K562 (cell line): ENCODE measurements around the gene FAM32A. TPM values are rescaled to one million over a fixed set of nuclear protein-coding genes. Genes with fewer than 3 reads are reported as not detected.
A peak's percentile ranks its signal among the peaks of the same experiment; 100 is the strongest.

Source experiments
- ARNT ChIP-seq, 2 experiments: fragments of 450-650 bp; IDR thresholded peaks; 2 replicates each; pipeline ENCODE4 v1.6.1; 2016; ENCODE audit warnings: mild to moderate bottlenecking in 1 of 2
- ATF1 ChIP-seq, 2 experiments: fragments of 450-650 bp in 1 of 2; IDR thresholded peaks; 2 replicates each; pipeline ENCODE4 v1.6.1; 2016; ENCODE audit warnings: missing compliant biosample characterization in 1 of 2, missing genetic modification characterization in 1 of 2
- BDP1 ChIP-seq: IDR thresholded peaks from 3 replicates; pipeline ENCODE4 v1.6.1; 2011; ENCODE audit not compliant: insufficient read length, insufficient read depth
- CREB3 ChIP-seq: fragments of 450-650 bp; conservative IDR thresholded peaks from 2 replicates; pipeline ENCODE4 v1.6.1; 2016; ENCODE audit warnings: missing genetic modification characterization, low read depth, mild to moderate bottlenecking, missing compliant biosample characterization, moderate library complexity
- ELF4 ChIP-seq: fragments of 450-650 bp; formaldehyde crosslinking; IDR thresholded peaks from 2 replicates; pipeline ENCODE4 v1.4.0; 2022; ENCODE audit warnings: missing genetic modification characterization
- HNRNPUL1 ChIP-seq: fragments of 200-400 bp; formaldehyde crosslinking; IDR thresholded peaks from 2 replicates; pipeline ENCODE4 v1.6.1; 2017; ENCODE audit warnings: low read length
- PHTF2 ChIP-seq: fragments of 250-450 bp; sonication (Bioruptor Pico); IDR thresholded peaks from 2 replicates; pipeline ENCODE4 v1.5.0; 2021; ENCODE audit warnings: mild to moderate bottlenecking
- POLR2AphosphoS2 ChIP-seq: IDR thresholded peaks from 2 replicates; pipeline ENCODE4 v1.6.1; 2012; ENCODE audit warnings: low read length, improper control_type of control experiment
- POLR2G ChIP-seq: fragments of 200-400 bp; formaldehyde crosslinking; IDR thresholded peaks from 2 replicates; pipeline ENCODE4 v1.6.1; 2017; ENCODE audit warnings: low read depth, mild to moderate bottlenecking, antibody characterized with exemption, low read length, moderate library complexity
- RBM25 ChIP-seq: fragments of 200-400 bp; formaldehyde crosslinking; IDR thresholded peaks from 2 replicates; pipeline ENCODE4 v1.6.1; 2018; ENCODE audit warnings: low read length, low read depth, moderate library complexity; ENCODE audit not compliant: severe bottlenecking
- SRSF3 ChIP-seq: fragments of 200-400 bp; formaldehyde crosslinking; IDR thresholded peaks from 2 replicates; pipeline ENCODE4 v1.6.1; 2016; ENCODE audit warnings: mild to moderate bottlenecking, low read length, moderate library complexity; ENCODE audit not compliant: insufficient read depth
- TFE3 ChIP-seq: fragments of 450-650 bp; formaldehyde crosslinking; IDR thresholded peaks from 2 replicates; pipeline ENCODE4 v1.4.0; 2020; ENCODE audit warnings: mild to moderate bottlenecking, mixed read lengths
- THRB ChIP-seq: fragments of 450-650 bp; formaldehyde crosslinking; conservative IDR thresholded peaks from 2 replicates; pipeline ENCODE4 v1.4.0; 2022; ENCODE audit warnings: mild to moderate bottlenecking, missing genetic modification characterization
- ZNF12 ChIP-seq: sonication (generic); formaldehyde crosslinking; IDR thresholded peaks from 2 replicates; pipeline ENCODE4 v1.4.0; 2020; ENCODE audit warnings: mild to moderate bottlenecking, missing genetic modification reagents
- ZNF318 ChIP-seq, 2 experiments: fragments of 450-650 bp; IDR thresholded peaks; 2 replicates each; pipeline ENCODE4 v1.6.1; 2016; ENCODE audit warnings: mild to moderate bottlenecking in 2 of 2, borderline replicate concordance in 1 of 2, low read depth in 1 of 2, moderate library complexity in 1 of 2
- ZNF668 ChIP-seq: fragments of 250-450 bp; sonication (Bioruptor Pico); IDR thresholded peaks from 2 replicates; pipeline ENCODE4 v1.8.0; 2022; ENCODE audit warnings: mild to moderate bottlenecking, inconsistent platforms
- polyA plus RNA-seq, 8 experiments: library from polyadenylated mRNA; depleted of rRNA in 4 of 8; stranded (reverse) in 5 of 8; unstranded in 3 of 8; fragments of >200 nt; fragmentation: Nextera tagmentation in 2 of 8; fragmentation: Illumina TruSeq in 1 of 8; extraction: Ambion mirVana in 2 of 8; extraction: Trizol in 1 of 8; gene quantifications; 2 replicates each; pipeline versions ENCODE4 v1.2.1 to v1.2.3, GENCODE V29; 2011 to 2014; ENCODE audit warnings: inconsistent platforms in 1 of 8, missing spikeins in 1 of 8
- total RNA-seq, 7 experiments: library from RNA; depleted of rRNA in 6 of 7; stranded (reverse); fragments of >200 nt in 6 of 7; fragmentation: Illumina TruSeq in 2 of 7; extraction: Trizol in 2 of 7; gene quantifications; 2 replicates each; pipeline versions ENCODE4 v1.2.1 to v1.2.3, GENCODE V29; 2011 to 2021; ENCODE audit warnings: low replicate concordance in 1 of 7

Gene FAM32A
- total and polyA plus RNA-seq, 9 of the 15 experiments (the other 6 are each of a cell fraction or from before 2014, with no cell fraction given) = 30.7 to 96.7 (median 73.7) TPM

- TF ChIP-seq CREB3 (no peak), ZNF12 (CRISPR knock-in tag) (no peak), SRSF3 (no peak), ATF1 (CRISPR knock-in tag; IDR thresholded peaks at IDR 0.05) (no peak), ATF1 (tag; IDR thresholded peaks at IDR 0.05) (peak; percentile 72), POLR2AphosphoS2 (no peak; the same call in 1 of the 2 replicates), POLR2G (peak; percentile 92), ZNF668 (CRISPR knock-in tag) (no peak), TFE3 (no peak), ELF4 (CRISPR knock-in tag) (peak; percentile 89), HNRNPUL1 (no peak), RBM25 (no peak), PHTF2 (CRISPR knock-in tag) (no peak), THRB (no peak), BDP1 (no peak), ARNT (IDR thresholded peaks at IDR 0.05) (0 out of 4 replicates have a peak, but pooled peaks of 1 of the 2 experiments have one; percentile 17), ZNF318 (IDR thresholded peaks at IDR 0.05; ENCODE audit: borderline replicate concordance in 1 of 2, low read depth in 1 of 2) (no peak)
These were observed at the start of gene FAM32A (continued) for GRCh38 chr19:16185123-16185767.
